IPS-11a (cell line): Measurements from ENCODE around the gene ZFP90.

Source experiments
- H3K4me3 ChIP-seq: one replicate; pipeline ENCODE4 v1.5.1; 2013; ENCODE audit warnings: low read depth, low read length, control low read depth

ZFP90 gene

DNA sequence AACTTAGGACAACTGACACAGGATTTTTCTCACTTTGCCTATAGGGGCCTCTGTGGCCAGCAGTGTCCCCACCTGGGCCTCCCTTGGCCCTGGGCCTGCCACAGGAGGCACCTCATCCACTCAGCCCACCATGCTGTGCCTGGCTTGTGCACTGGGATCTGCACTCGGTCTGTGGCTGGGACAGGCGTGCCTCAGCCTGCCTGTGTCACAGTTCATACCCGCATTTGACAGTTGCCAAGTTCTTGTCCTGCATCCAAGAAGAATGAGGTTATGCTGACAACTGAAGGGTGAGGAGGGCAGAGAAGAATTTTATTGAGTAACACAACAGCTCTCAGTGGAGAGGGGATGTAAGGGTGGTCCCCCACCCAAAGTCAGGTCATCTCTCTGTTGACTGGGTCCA lies 36.0 kb downstream of the ZFP90 start:
- H3K4me3 ChIP-seq, result no peak overlapping the region

DNA sequence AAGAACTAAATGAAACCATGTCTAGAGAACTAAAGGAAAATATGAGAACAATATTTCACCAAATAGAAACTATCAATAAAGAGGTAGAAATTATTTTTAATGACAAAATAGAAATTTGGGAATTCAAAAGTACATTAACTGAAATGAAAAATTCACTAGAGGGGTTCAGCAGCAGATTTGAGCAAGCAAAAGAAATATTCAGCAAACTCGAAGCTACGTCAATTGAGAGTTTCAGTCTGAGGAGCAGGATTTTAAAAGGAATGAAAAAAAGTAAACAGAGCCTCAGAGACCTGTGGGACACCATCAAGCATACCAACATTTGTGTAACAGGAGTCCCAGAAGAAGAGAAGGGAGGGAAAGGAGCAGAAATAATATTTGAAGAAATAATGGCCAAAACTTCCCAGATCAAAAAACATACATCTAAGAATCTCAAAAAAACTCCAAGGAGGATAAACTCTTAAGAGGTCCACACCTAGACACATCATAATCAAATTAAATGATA lies 38.3 kb downstream of the ZFP90 start:
- H3K4me3 ChIP-seq, result no peak overlapping the region

- H3K4me3 ChIP-seq, result no peak overlapping the region
These were observed 51.3 kb downstream of the ZFP90 start for GRCh38 chr16:68590201-68590994.

- H3K4me3 ChIP-seq, result no peak overlapping the region
These were observed 53.6 kb downstream of the ZFP90 start for GRCh38 chr16:68592466-68593337.

DNA sequence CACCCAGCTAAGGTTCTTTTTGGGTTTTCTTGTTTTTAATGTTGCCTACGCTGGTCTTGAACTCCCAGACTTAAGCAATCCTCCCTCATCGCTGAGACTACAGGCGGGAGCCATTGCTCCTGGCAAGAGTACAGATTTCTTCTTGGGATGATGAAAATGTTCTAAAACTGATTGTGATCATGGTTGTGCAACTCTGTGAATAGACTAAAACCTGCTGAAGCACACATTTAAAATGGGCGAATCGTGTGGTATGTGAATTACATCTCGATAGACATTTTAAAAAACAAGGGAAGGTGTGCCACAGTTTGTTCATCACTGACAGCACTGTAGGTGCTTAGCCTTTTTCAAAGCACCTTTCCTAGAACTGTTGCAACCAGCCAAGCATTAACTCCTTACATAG lies 57.2 kb downstream of the ZFP90 start:
- H3K4me3 ChIP-seq, result no peak overlapping the region

GRCh38 chr16:68599586-68599985 lies 60.5 kb downstream of the ZFP90 start:
- H3K4me3 ChIP-seq, result no peak overlapping the region

GRCh38 chr16:68605746-68606145 lies 66.7 kb downstream of the ZFP90 start:
- no peak overlapping the region for H3K4me3 ChIP-seq

DNA sequence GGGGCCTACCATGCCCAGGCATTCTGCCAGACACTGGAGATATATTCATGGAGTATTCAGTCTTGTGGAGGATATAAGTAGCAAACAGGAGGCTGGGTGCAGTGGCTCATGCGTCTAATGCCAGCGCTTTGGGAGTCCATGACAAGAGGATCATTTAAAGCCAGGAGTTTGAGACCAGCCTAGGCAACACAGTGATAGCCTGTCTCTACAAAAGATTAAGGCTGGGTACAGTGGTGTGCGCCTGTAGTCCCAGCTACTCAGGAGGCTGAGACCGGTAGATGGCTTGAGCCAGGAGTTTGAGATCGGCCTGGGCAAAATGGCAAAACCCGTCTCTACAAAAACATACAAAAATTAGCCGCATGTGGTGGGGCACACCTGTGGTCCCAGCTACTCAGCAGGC lies 68.4 kb downstream of the ZFP90 start:
- no peak overlapping the region for H3K4me3 ChIP-seq

GRCh38 chr16:68608330-68608729 lies 69.2 kb downstream of the ZFP90 start:
- H3K4me3 ChIP-seq, result no peak overlapping the region

GRCh38 chr16:68612996-68613395 lies 73.9 kb downstream of the ZFP90 start:
- no peak overlapping the region for H3K4me3 ChIP-seq

DNA sequence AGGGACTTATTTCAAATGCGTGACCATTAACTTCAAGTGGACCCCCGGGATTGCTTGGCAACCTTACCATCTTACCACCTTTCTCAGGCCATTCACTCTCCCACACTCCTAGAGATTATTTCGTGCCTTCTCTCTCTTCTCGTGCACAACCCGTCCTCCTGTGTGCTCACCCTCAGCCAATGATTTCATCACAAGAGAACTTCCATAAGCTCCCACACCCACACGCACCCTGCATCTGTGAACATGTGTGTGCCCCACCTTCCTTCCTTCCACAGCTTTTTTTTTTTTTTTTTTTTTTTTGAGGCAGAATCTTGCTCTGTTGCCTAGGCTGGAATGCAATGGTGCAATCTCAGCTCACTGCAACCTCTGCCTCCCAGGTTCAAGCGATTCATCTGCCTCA lies 78.6 kb downstream of the ZFP90 start:
- no peak overlapping the region for H3K4me3 ChIP-seq
